Nephron progenitor cell (in vitro differentiated cells): ENCODE results near the gene CEP43.

Experiments
- DNase-seq: peaks from one replicate; pipeline ENCODE4 v3.0.0; 2021
- H3K27ac Mint-ChIP-seq: 2 replicates; pipeline ENCODE4 v1.8.0; 2021; ENCODE audit warnings: mild to moderate bottlenecking, moderate library complexity, mixed read lengths
- H3K27me3 Mint-ChIP-seq: 2 replicates; pipeline ENCODE4 v1.8.0; 2021; ENCODE audit warnings: mild to moderate bottlenecking, low read depth, mixed read lengths; ENCODE audit not compliant: poor library complexity
- H3K36me3 Mint-ChIP-seq: 2 replicates; pipeline ENCODE4 v1.8.0; 2021; ENCODE audit warnings: low read depth, mixed read lengths
- H3K4me1 Mint-ChIP-seq: 2 replicates; pipeline ENCODE4 v1.8.0; 2021; ENCODE audit warnings: mixed read lengths
- H3K4me3 Mint-ChIP-seq: 2 replicates; pipeline ENCODE4 v1.8.0; 2021; ENCODE audit warnings: mild to moderate bottlenecking, moderate library complexity, mixed read lengths
- H3K9me3 Mint-ChIP-seq: 2 replicates; pipeline ENCODE4 v1.8.0; 2021; ENCODE audit warnings: mild to moderate bottlenecking, moderate library complexity, mixed read lengths
- CTCF ChIP-seq: fragments of 200-600 bp; sonication (generic); IDR thresholded peaks from 2 replicates; pipeline ENCODE4 v1.5.0; 2021; ENCODE audit warnings: antibody characterized with exemption

CEP43 gene

GRCh38 chr6:166971271-166971670 is 27.9 kb upstream of the CEP43 start:
- Mint-ChIP-seq H3K27ac (no peak overlapping the region), H3K4me1 (no peaks in the 10 kb centered on the region), H3K4me3 (no peak overlapping the region), H3K27me3 (peaks cover under 1% of the 10 kb centered on the region), H3K9me3 (peaks cover 48% of the 10 kb centered on the region), H3K36me3 (peaks cover 86% of the 10 kb centered on the region)
- no peak for DNase-seq
- no peak for TF ChIP-seq CTCF

GRCh38 chr6:166972101-166972500 is 27.1 kb upstream of the CEP43 start:
- Mint-ChIP-seq H3K4me1 (no peaks in the 10 kb centered on the region), H3K9me3 (peaks cover 42% of the 10 kb centered on the region), H3K27me3 (no peaks in the 10 kb centered on the region), H3K36me3 (peaks cover 85% of the 10 kb centered on the region), H3K27ac (no peak overlapping the region), H3K4me3 (no peak overlapping the region)
- DNase-seq: no peak
- TF ChIP-seq CTCF: no peak

DNA sequence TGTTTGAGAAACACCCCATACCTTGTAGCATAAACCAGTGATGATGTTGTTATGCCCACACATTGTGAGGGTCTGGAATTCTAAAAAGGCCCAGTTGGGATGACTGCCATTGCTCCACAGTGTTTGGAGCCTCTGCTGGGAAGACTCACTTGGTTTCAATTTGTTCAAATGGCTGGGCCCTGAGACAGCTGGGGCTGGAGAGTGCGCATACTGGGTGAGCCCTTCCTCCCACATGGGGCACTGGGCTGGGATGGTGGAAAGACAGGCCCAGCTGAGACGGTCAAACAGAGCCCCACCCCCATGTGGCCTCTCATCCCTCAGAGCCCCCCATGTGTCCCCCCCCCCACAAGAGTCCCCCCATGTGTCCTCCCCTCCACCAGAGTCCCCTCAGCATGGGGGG is 22.6 kb upstream of the CEP43 start:
- Mint-ChIP-seq H3K36me3 (peaks cover 75% of the 10 kb centered on the region), H3K27me3 (peaks cover 3% of the 10 kb centered on the region), H3K4me3 (no peak overlapping the region), H3K4me1 (no peaks in the 10 kb centered on the region), H3K9me3 (peaks cover 20% of the 10 kb centered on the region), H3K27ac (peak overlapping the region; percentile 86)
- TF ChIP-seq CTCF: no peak
- no peak for DNase-seq

GRCh38 chr6:166977621-166978525 is 21.3 kb upstream of the CEP43 start:
- Mint-ChIP-seq H3K36me3 (peaks cover 73% of the 10 kb centered on the region), H3K27ac (peak overlapping the region; percentile 83), H3K4me1 (no peaks in the 10 kb centered on the region), H3K27me3 (peaks cover 3% of the 10 kb centered on the region), H3K9me3 (peaks cover 24% of the 10 kb centered on the region), H3K4me3 (no peak overlapping the region)
- no peak for TF ChIP-seq CTCF
- no peak for DNase-seq

DNA sequence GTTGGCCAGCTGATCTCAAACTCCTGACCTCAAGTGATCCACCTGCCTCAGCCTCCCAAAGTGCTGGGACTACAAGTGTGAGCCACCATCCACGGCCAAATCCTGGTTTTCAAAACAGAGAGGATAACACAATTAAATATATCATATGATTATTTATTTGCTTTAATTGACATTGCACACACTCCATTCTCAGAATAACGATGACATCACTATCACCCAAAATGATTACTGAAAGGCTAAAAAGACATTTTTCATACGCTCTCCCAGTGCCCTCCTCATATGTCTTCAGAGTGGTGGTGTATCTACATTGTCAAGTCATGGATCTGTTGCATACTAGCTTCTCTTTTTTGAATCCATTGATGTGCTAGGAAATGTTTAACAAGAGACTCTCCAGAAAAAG is 18.5 kb upstream of the CEP43 start:
- no peak for TF ChIP-seq CTCF
- no peak for DNase-seq
- no peak overlapping the region for H3K27ac Mint-ChIP-seq
- H3K4me1 Mint-ChIP-seq: no peaks in the 10 kb centered on the region
- H3K27me3 Mint-ChIP-seq: peaks cover 3% of the 10 kb centered on the region
- H3K9me3 Mint-ChIP-seq: peaks cover 45% of the 10 kb centered on the region
- H3K4me3 Mint-ChIP-seq: no peak overlapping the region
- peaks cover 76% of the 10 kb centered on the region for H3K36me3 Mint-ChIP-seq

- TF ChIP-seq CTCF: no peak
- DNase-seq: no peak
- peaks cover 88% of the 10 kb centered on the region for H3K36me3 Mint-ChIP-seq
- no peak overlapping the region for H3K4me3 Mint-ChIP-seq
- peaks cover 70% of the 10 kb centered on the region for H3K9me3 Mint-ChIP-seq
- H3K4me1 Mint-ChIP-seq: no peaks in the 10 kb centered on the region
- H3K27ac Mint-ChIP-seq: no peak overlapping the region
- peaks cover 4% of the 10 kb centered on the region for H3K27me3 Mint-ChIP-seq
These were observed 11.7 kb upstream of the CEP43 start for GRCh38 chr6:166987448-166987847.
